ENCODE results near the gene CRCP.
"Not testable (repeated sequence)": the region's sequence is repeated elsewhere in the genome, so short reads cannot be mapped to it uniquely, and the experiment has no call there.

CRCP gene

GRCh38 chr7:66162622-66163021 lies 48.0 kb downstream of the CRCP start:
- no peak for DNase-seq

GRCh38 chr7:66163186-66163610 lies 48.6 kb downstream of the CRCP start:
- DNase-seq: no peak

- no peak for DNase-seq
Measured at GRCh38 chr7:66164356-66164755, 49.7 kb downstream of the CRCP start.

- DNase-seq: no peak
Measured at GRCh38 chr7:66167773-66168387, 53.2 kb downstream of the CRCP start.

GRCh38 chr7:66169616-66170015 lies 55.0 kb downstream of the CRCP start:
- no peak for DNase-seq

- no peak for DNase-seq
Measured at GRCh38 chr7:66170309-66171231, 55.9 kb downstream of the CRCP start.

- DNase-seq: not testable (repeated sequence)
Measured at GRCh38 chr7:66172536-66173401, 58.1 kb downstream of the CRCP start.

- DNase-seq: no peak
Measured at GRCh38 chr7:66173856-66174255, 59.2 kb downstream of the CRCP start.

- not testable (repeated sequence) for DNase-seq
Measured at GRCh38 chr7:66175006-66175405, 60.4 kb downstream of the CRCP start.

GRCh38 chr7:66176914-66177313 lies 62.3 kb downstream of the CRCP start:
- no peak for DNase-seq

- DNase-seq: no peak
Measured at GRCh38 chr7:66178258-66178657, 63.6 kb downstream of the CRCP start.

GRCh38 chr7:66181329-66181728 lies 66.7 kb downstream of the CRCP start:
- no peak for DNase-seq

GRCh38 chr7:66181845-66182244 lies 67.2 kb downstream of the CRCP start:
- no peak for DNase-seq

- DNase-seq: no peak
Measured at GRCh38 chr7:66182920-66183319, 68.3 kb downstream of the CRCP start.

- DNase-seq: no peak
Measured at GRCh38 chr7:66183700-66184099, 69.1 kb downstream of the CRCP start.

GRCh38 chr7:66185680-66186187 lies 71.1 kb downstream of the CRCP start:
- no peak for DNase-seq

GRCh38 chr7:66186991-66187390 lies 72.3 kb downstream of the CRCP start:
- DNase-seq: no peak

GRCh38 chr7:66187905-66188304 lies 73.3 kb downstream of the CRCP start:
- DNase-seq: no peak

GRCh38 chr7:66188645-66189044 lies 74.0 kb downstream of the CRCP start:
- no peak for DNase-seq

GRCh38 chr7:66189695-66190503 lies 75.3 kb downstream of the CRCP start:
- no peak for DNase-seq

- no peak for DNase-seq
Measured at GRCh38 chr7:66190504-66190857, 75.8 kb downstream of the CRCP start.

- DNase-seq: no peak
Measured at GRCh38 chr7:66193146-66193725, 78.6 kb downstream of the CRCP start.
